IMR-90 (cell line): ENCODE results near the gene FAM98C. TPM values are rescaled to one million over a fixed set of nuclear protein-coding genes. Genes with fewer than 3 reads are reported as not detected.

ENCODE experiments used
- ATAC-seq: fragments of 200-7000 bp; cut with Tn5 transposase; 2 replicates; pipeline ENCODE4 v1.9.1; 2020; ENCODE audit warnings: low read depth, mild to moderate bottlenecking, moderate library complexity
- BruUV-seq: library from RNA; stranded (reverse); fragments of 400-500 nt; replicated peaks from 2 replicates; lab custom pipeline; 2021; lab: Mats Ljungman, UMichigan
- CTCF ChIA-PET: fragments of 300-600 bp; formaldehyde crosslinking; extraction: SDS; loops from one replicate; lab custom pipeline; 2021; ENCODE audit warnings: antibody characterized with exemption; lab: Yijun Ruan, JAX
- POLR2A ChIA-PET: fragments of 300-600 bp; sonication (Branson Sonifier 250); formaldehyde crosslinking; loops from one replicate; lab custom pipeline; 2022; ENCODE audit warnings: antibody characterized with exemption; ENCODE audit not compliant: unreplicated experiment; lab: Charles Lee
- DNase-seq: peaks from one replicate; pipeline ENCODE4 v3.0.0; 2013
- H2AFZ ChIP-seq: replicated peaks from 2 replicates; pipeline ENCODE3; 2013; ENCODE audit warnings: low read length, mild to moderate bottlenecking; ENCODE audit not compliant: poor library complexity
- H2AK5ac ChIP-seq: 2 replicates; pipeline ENCODE4 v1.6.1; 2013; ENCODE audit warnings: low read depth, low read length, inconsistent platforms
- H2AK9ac ChIP-seq: replicated peaks from 2 replicates; pipeline ENCODE3; 2013; ENCODE audit warnings: mild to moderate bottlenecking, low read depth, low read length, moderate library complexity; ENCODE audit not compliant: poor library complexity
- H2BK120ac ChIP-seq: 2 replicates; pipeline ENCODE4 v1.6.1; 2013; ENCODE audit warnings: low read depth, low read length, inconsistent platforms
- H2BK15ac ChIP-seq: 3 replicates; pipeline ENCODE4 v1.6.1; 2013; ENCODE audit warnings: low read depth, low read length, inconsistent platforms
- H2BK20ac ChIP-seq: 2 replicates; pipeline ENCODE4 v1.6.1; 2013; ENCODE audit warnings: low read depth, mild to moderate bottlenecking, inconsistent platforms, low read length, moderate library complexity
- H2BK5ac ChIP-seq: 2 replicates; pipeline ENCODE4 v1.6.1; 2013; ENCODE audit warnings: mild to moderate bottlenecking, low read depth, low read length, inconsistent platforms; ENCODE audit not compliant: poor library complexity, severe bottlenecking
- H3K14ac ChIP-seq: replicated peaks from 2 replicates; pipeline ENCODE4 v1.6.1; 2013; ENCODE audit warnings: low read depth, low read length, inconsistent platforms
- H3K18ac ChIP-seq: 2 replicates; pipeline ENCODE4 v1.6.1; 2013; ENCODE audit warnings: low read depth, low read length, control low read depth
- H3K23ac ChIP-seq: 2 replicates; pipeline ENCODE4 v1.6.1; 2013; ENCODE audit warnings: low read depth, low read length, inconsistent platforms
- H3K27ac ChIP-seq: 2 replicates; pipeline ENCODE4 v1.5.1; 2013; ENCODE audit warnings: mild to moderate bottlenecking, control low read depth, low read length; ENCODE audit not compliant: insufficient read depth
- H3K27me3 ChIP-seq: 2 replicates; pipeline ENCODE4 v1.6.1; 2013; ENCODE audit warnings: low read length; ENCODE audit not compliant: control insufficient read depth, insufficient read depth
- H3K36me3 ChIP-seq: 2 replicates; pipeline ENCODE4 v1.6.1; 2013; ENCODE audit warnings: low read length, mixed read lengths; ENCODE audit not compliant: control insufficient read depth, insufficient read depth
- H3K4ac ChIP-seq: 2 replicates; pipeline ENCODE4 v1.6.1; 2013; ENCODE audit warnings: low read depth, low read length, inconsistent platforms
- H3K4me1 ChIP-seq: 2 replicates; pipeline ENCODE4 v1.6.1; 2013; ENCODE audit warnings: low read length, mixed read lengths; ENCODE audit not compliant: control insufficient read depth, insufficient read depth
- H3K4me2 ChIP-seq: 2 replicates; pipeline ENCODE4 v1.6.1; 2013; ENCODE audit warnings: low read depth, mild to moderate bottlenecking, control low read depth, low read length, moderate library complexity
- H3K4me3 ChIP-seq: 2 replicates; pipeline ENCODE4 v1.5.1; 2013; ENCODE audit warnings: low read depth, mild to moderate bottlenecking, control low read depth, low read length, moderate library complexity; ENCODE audit not compliant: insufficient read depth
- H3K56ac ChIP-seq: 2 replicates; pipeline ENCODE4 v1.6.1; 2013; ENCODE audit warnings: low read length, inconsistent platforms; ENCODE audit not compliant: insufficient read depth; ENCODE audit errors: extremely low read depth
- H3K79me1 ChIP-seq, 2 experiments: 2 replicates each; pipeline ENCODE4 v1.6.1; 2013; ENCODE audit warnings: low read length in 2 of 2, inconsistent platforms in 1 of 2, low read depth in 1 of 2
- H3K9ac ChIP-seq: 2 replicates; pipeline ENCODE4 v1.6.1; 2013; ENCODE audit warnings: low read depth, low read length, control low read depth
- H3K9me1 ChIP-seq: 2 replicates; pipeline ENCODE4 v1.6.1; 2013; ENCODE audit warnings: low read length, inconsistent platforms; ENCODE audit not compliant: insufficient read depth
- H3K9me3 ChIP-seq: 2 replicates; pipeline ENCODE4 v1.6.1; 2013; ENCODE audit warnings: low read length; ENCODE audit not compliant: control insufficient read depth, insufficient read depth
- H4K20me1 ChIP-seq: 2 replicates; pipeline ENCODE4 v1.6.1; 2013; ENCODE audit warnings: low read length, inconsistent platforms; ENCODE audit not compliant: insufficient read depth
- H4K5ac ChIP-seq: 2 replicates; pipeline ENCODE4 v1.6.1; 2013; ENCODE audit warnings: mild to moderate bottlenecking, low read depth, low read length, control low read depth
- H4K8ac ChIP-seq, 2 experiments: 2 replicates each; pipeline ENCODE4 v1.6.1; 2013; ENCODE audit warnings: low read depth in 2 of 2, low read length in 2 of 2, control low read depth in 1 of 2, inconsistent platforms in 1 of 2
- H4K91ac ChIP-seq: 2 replicates; pipeline ENCODE4 v1.6.1; 2013; ENCODE audit warnings: low read depth, low read length, inconsistent platforms; ENCODE audit not compliant: insufficient read depth
- NFE2L2 ChIP-seq: fragments of 150-350 bp; IDR thresholded peaks from 2 replicates; pipeline ENCODE4 v1.6.1; 2016; ENCODE audit warnings: low read depth, mild to moderate bottlenecking, low read length
- RFX5 ChIP-seq: IDR thresholded peaks from 2 replicates; pipeline ENCODE4 v1.8.0; 2012; ENCODE audit warnings: low read depth, mild to moderate bottlenecking, low read length, moderate library complexity
- SMC3 ChIP-seq: fragments of 150-350 bp; IDR thresholded peaks from 2 replicates; pipeline ENCODE4 v1.6.1; 2016; ENCODE audit warnings: low read depth, mild to moderate bottlenecking, antibody characterized with exemption, low read length, moderate library complexity
- WGBS, 2 experiments: methylation state at CpG; one replicate each; pipeline versions ENCODE4 v1.1.5 to v1.1.7; 2013; ENCODE audit warnings: missing lambda C conversion rate in 2 of 2; ENCODE audit not compliant: insufficient read length in 1 of 2; ENCODE audit errors: extremely low coverage in 2 of 2; 5-methylcytosine and 5-hydroxymethylcytosine counted together
- dilution Hi-C: fragments of 300-500 bp; cut with HindIII; formaldehyde crosslinking; loops from one replicate; pipeline ENCODE4 v1.14.3; 2018; ENCODE audit warnings: low sequenced_read_pairs; ENCODE audit not compliant: unreplicated experiment
- in situ Hi-C: fragments of 300-500 bp; cut with MboI; formaldehyde crosslinking; loops from 3 replicates; pipeline ENCODE4 v1.14.3; 2019; ENCODE audit warnings: low sequenced_read_pairs, inconsistent platforms, mixed read lengths
- intact Hi-C: fragments of 100-400 bp; cut with micrococcal nuclease; formaldehyde crosslinking; loops from 2 replicates; pipeline ENCODE4 v1.10.0; 2022
- polyA plus RNA-seq, 3 experiments: library from polyadenylated mRNA; depleted of rRNA; stranded (reverse); fragments of >200 nt; gene quantifications; 2 replicates each; pipeline ENCODE4 v1.2.3, GENCODE V29; 2012; ENCODE audit warnings: low replicate concordance in 1 of 3
- total RNA-seq: library from RNA; depleted of rRNA; stranded (reverse); fragments of >200 nt; gene quantifications from 2 replicates; pipeline ENCODE4 v1.2.3, GENCODE V29; 2012
- TF ChIP-seq, protein P1 (sequence below): conservative IDR thresholded peaks from 2 replicates; pipeline ENCODE4 v1.5.1; 2012; ENCODE audit warnings: mild to moderate bottlenecking, low read depth, low read length, improper control_type of control experiment

The FAM98C gene
- total and polyA plus RNA-seq, 2 of the 4 experiments (the other 2 are of a cell fraction) = 3.6 to 17.9 TPM

- Histone ChIP-seq H2AK5ac (no peak overlapping the region), H2BK20ac (no peak overlapping the region), H2AFZ (no peak overlapping the region), H3K27me3 (peaks cover 44% of the 10 kb centered on the region), H3K4ac (no peak overlapping the region), H3K4me1 (no peaks in the 10 kb centered on the region), H3K23ac (no peak overlapping the region), H2BK5ac (no peak overlapping the region), H3K4me3 (no peak overlapping the region), H2BK15ac (no peak overlapping the region), H2AK9ac (no peak overlapping the region), H3K4me2 (no peak overlapping the region), H4K20me1 (0 out of 2 replicates have a peak, but pooled peaks cover 3% of the 10 kb centered on the region), H4K5ac (no peak overlapping the region), H3K9ac (no peak overlapping the region), H2BK120ac (no peak overlapping the region), H3K18ac (no peak overlapping the region), H4K8ac (no peak overlapping the region), H4K91ac (no peak overlapping the region), H3K79me1 (no peaks in the 10 kb centered on the region), H3K9me3 (no peaks in the 10 kb centered on the region), H3K27ac (no peak overlapping the region), H3K14ac (no peak overlapping the region), H3K56ac (no peak overlapping the region), H3K36me3 (no peaks in the 10 kb centered on the region), H3K9me1 (no peaks in the 10 kb centered on the region)
- dilution Hi-C loops = no loop called here
- in situ Hi-C loops = no loop called here
- intact Hi-C loops = no loop called here
- DNase-seq (no peak), ATAC-seq (no peak)
- 89% methylated on average over 7 of the region's 9 CpGs; no CpG with 5 or more reads in 1 of the 2 experiments for WGBS, 2 experiments
- no TSS peak for BruUV-seq
- CTCF ChIA-PET = interaction anchor here (0.5 to 0.6 kb wide), 2 partner anchors 25 to 30 kb away, joined by 3 to 4 read pairs; no protein-coding TSS in a partner anchor
- POLR2A ChIA-PET = interaction anchor here (0.6 kb wide), 1 partner anchor 26 kb away, joined by 4 read pairs; no protein-coding TSS in a partner anchor
- no peak for TF ChIP-seq RFX5
- TF ChIP-seq NFE2L2 = no peak
- TF ChIP-seq SMC3 = no peak
- TF ChIP-seq, protein P1, sequence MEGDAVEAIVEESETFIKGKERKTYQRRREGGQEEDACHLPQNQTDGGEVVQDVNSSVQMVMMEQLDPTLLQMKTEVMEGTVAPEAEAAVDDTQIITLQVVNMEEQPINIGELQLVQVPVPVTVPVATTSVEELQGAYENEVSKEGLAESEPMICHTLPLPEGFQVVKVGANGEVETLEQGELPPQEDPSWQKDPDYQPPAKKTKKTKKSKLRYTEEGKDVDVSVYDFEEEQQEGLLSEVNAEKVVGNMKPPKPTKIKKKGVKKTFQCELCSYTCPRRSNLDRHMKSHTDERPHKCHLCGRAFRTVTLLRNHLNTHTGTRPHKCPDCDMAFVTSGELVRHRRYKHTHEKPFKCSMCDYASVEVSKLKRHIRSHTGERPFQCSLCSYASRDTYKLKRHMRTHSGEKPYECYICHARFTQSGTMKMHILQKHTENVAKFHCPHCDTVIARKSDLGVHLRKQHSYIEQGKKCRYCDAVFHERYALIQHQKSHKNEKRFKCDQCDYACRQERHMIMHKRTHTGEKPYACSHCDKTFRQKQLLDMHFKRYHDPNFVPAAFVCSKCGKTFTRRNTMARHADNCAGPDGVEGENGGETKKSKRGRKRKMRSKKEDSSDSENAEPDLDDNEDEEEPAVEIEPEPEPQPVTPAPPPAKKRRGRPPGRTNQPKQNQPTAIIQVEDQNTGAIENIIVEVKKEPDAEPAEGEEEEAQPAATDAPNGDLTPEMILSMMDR = no peak
These were observed 42.5 kb upstream of the FAM98C start for GRCh38 chr19:38360351-38360750.
